ENCODE measurements around the gene TCERG1L.
"Not testable (repeated sequence)": the region's sequence is repeated elsewhere in the genome, so short reads cannot be mapped to it uniquely, and the experiment has no call there.

TCERG1L gene, protein sequence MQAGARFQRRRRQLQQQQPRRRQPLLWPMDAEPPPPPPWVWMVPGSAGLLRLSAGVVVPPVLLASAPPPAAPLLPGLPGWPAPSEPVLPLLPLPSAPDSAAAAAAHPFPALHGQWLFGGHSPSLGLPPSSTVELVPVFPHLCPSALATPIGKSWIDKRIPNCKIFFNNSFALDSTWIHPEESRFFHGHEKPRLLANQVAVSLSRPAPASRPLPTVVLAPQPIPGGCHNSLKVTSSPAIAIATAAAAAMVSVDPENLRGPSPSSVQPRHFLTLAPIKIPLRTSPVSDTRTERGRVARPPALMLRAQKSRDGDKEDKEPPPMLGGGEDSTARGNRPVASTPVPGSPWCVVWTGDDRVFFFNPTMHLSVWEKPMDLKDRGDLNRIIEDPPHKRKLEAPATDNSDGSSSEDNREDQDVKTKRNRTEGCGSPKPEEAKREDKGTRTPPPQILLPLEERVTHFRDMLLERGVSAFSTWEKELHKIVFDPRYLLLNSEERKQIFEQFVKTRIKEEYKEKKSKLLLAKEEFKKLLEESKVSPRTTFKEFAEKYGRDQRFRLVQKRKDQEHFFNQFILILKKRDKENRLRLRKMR

DNA sequence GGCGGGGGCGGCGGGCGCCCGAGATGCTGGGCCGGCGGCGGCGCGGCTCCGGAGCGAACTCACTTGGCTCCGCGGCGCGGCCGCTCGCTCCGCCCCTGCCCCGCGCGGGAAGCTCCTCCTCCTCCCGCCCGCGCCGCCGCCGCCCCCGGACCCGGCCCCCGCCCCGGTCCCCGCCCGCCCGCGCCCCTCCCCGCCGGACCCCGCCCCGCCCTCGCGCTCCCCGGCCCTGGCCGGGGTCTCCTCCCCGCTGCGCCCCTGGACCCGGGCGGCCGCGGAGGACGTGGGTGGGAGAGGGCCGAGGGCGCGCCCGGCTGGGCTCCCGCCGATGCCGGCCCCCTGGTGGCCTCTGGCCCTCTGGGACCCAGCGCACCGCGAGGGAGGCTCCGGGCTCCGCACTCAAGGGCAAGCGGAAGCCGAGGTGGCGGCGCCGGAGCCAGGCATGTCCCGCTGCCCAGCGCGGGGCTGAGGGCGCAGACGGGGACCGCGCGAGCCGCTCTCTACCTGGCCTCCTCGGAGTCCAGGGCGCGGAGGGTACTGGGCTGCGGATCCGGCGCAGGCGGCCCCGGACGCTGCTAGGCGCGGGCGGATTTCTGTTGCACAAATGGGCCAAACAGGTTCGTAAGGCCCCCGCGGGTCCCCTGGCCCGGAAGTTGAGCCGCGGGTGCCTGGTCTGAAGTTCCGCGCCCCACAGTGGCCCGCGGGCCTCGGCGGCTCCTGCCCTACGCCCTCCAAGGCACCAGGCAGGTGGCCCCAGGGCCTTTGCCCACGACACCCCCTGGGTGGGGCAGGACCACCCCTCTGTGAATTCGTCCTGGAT lies at the start of gene TCERG1L:
TCERG1L (minus strand) TSS at position 61 of the 817 bp plus-strand sequence. CDS start 86 bp downstream, outside the sequence.
- DNase-seq: no peak

DNA sequence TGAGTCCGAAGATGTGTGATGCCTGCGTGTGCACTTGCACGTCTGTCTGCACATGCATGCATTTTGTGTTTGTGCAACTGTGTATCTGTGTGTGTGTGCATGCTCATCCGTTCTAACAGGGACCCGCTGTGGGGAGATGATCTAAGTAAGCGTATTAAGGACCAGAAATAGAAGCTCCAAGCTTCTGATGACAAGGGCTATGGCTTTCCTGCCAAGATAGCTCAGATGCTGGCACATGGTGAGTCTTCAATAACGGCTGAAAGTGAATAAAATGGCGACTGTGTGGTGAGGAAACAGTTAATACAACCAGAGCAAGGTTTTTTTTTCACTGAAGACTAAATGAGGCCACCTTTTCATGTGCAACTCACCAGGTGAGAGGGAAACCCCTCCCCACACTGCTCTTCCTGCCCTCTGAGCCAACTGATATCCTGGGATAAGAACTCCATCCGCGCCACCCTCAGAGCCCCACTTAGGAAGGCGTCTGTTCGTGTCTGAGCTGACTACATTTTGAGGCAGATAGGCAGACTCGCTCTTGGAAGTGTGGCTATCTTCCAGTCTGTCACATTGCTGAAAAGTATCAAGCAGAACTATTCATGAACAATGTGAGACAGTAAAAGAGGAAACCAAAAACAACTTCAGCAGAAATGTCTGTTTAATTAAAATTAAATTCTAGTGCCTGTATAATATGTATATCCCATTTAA lies 47.4 kb upstream of the TCERG1L start:
- DNase-seq: no peak

DNA sequence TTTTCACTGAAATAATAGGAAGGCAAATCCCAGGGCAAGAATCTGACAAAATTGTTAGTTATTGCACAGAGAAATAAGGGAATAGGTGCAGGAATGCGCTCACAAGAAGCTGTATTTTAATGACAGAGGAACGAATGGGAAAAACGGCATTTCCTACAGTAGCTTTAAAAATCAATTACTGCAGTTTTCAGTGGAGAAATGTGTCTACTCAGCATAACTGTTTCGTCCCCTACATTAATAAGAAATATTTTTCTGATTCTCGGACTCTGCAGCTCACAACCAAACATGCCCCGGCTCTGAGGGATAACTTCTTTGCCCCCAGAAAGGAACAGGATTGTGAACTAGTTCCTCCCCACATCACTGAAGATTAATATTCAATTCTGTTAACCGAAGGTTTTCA lies 44.9 kb upstream of the TCERG1L start:
- DNase-seq: no peak

DNA sequence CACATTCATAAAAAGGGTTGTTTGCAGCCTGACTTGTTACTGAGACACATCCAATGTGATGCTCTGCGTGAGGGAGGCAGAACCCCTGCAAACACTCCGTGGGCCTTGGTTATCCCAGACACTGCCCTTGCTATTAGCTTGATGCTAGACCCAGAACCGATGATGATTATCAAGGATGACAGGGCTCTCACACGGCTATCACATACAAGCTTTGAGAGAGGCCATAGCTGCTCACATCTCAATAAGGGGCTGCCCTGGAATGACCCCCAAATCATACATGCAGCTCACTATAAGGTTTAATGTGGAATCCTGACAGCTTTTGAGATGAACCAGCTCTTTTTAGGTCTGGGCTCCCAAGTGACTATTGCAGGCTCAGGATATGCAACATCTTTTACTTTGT lies 44.4 kb upstream of the TCERG1L start:
- no peak for DNase-seq

DNA sequence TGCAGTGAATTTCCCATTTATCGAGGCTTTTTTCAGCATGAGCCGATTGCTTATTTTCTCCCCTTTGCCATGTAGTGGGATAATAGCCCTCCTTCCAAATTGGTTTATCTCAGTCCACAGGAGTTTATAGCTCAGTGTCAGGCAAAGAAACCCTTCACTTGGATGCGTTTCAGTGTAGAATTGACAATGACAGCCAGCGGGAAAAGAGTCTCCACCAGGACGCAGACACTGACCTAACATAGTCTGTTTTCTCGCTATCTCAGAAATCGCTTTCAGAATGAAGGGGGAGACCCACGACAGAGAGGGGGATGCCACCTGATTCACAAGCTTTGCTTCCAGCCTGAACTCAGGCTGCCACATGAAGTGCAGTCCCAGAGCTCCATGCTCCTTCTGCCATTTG lies 43.5 kb upstream of the TCERG1L start:
- DNase-seq: no peak

DNA sequence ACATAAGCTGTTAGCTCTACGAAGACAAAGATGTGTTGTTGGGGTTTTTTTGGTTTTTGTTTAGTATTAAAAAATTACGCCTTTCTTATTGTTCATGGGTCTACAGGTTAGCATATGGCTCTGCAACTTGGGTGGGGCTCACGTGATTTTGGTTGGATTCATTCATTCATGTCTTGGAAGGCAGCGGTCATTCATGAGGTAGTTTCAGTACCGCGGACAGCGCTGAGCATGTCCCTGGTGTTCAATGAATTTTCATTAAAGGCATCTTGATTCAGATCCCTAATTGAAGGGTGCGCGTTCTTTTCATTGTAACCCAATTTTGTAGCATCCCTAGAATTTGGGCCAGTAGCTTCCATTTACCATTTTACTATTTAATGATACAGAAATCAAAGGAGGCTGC lies 42.9 kb upstream of the TCERG1L start:
- DNase-seq: no peak

DNA sequence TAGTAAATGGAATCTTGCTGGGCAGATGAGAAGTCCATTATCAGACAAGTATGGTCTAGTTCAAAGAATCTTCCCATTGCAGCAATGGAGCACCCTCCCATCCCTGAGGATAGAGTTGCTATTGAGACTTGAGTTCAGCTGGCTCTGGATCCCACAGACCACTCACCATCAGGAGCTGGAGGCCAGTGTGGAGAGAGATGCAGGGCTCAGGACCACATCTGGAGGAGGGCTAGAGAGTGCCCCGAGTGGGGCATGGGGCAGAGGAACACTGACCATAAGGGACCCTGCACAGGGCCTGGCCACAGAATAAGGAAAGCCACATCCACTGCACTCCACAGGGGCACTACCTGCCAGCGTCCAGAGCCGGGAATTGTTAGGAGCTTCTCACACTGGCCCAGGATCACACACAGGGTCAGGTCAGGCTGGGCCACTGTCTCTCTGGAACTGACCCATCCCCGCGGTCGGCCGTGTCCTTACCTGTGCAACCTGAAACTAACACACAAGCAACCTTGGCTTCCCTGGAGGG lies 41.3 kb upstream of the TCERG1L start:
- DNase-seq: no peak

DNA sequence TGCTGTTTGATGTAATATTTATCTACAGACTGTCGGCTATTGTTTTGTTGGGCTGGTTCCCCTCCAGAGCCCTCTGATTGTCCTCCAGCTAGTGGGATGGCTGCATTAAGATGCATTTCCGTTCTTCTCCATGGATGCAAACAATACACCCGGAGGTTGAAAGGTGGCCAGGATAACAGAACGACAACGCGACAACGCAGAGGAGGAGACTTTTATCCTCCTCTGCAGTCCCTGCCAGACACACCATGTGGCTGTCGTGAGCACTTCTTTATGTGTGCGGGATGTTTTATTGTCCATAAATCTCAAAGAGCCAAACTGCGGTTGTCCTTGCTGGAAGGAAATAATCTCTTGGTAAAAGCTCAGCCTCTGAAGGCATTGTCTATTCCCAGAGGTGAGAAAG lies 39.1 kb upstream of the TCERG1L start:
- no peak for DNase-seq

DNA sequence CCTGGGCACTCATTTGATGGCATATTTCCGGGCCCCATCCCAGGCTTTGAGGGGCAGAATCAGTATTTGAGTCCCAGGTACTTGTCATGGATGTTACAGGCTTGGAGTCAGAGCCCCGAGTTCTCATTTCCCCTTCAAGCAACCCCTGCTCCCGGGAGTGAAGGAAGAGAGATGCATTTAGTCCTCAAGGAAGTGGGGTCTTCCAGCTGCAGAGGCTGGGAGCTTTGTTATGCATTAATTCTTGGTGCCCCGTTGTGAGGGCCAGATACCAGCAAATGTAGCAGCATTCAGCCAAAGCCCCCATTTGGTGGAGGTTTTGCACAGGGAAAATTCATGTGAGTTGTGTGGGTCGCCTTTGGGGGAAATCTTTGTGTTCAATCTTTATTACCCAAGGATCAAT lies 38.7 kb upstream of the TCERG1L start:
- no peak for DNase-seq

DNA sequence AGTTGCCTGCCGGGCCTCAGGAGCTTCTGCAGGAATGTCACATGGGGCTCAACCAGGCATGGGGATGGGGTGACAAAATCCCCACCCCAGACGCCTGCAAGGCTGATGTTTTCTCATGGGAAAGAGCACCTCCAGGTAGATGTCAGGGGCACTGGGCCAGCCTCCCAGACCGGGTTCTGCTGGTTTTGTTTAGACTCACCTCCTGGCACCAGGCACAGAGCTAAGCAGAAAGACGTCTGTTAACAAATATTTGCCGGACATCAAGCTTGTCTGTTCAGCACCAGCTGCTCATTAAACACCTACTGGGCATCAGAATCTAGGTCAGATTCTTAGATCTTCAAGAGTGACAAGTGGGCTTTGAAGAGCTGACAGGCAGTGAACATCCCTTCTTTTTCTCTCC lies 34.9 kb upstream of the TCERG1L start:
- no peak for DNase-seq

DNA sequence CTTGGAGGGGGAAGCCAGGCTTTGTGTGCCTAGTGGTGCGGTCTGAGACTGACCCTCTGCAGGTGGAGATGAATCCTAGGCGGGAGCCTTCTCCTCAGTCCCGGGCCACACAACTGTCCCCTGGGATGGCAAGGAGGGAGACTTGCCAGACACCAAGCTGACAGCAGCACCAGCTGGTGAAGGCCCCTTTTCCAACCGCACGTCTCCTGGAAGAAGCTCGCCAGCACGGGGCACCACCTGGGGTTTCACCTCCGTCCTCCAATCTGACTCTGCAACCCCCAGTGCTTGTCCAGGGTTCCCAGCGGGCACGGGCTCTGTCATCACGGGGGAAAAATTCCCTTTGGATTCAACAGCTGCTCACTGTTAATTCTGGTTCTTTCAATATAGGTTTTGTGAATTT lies 34.2 kb upstream of the TCERG1L start:
- no peak for DNase-seq

DNA sequence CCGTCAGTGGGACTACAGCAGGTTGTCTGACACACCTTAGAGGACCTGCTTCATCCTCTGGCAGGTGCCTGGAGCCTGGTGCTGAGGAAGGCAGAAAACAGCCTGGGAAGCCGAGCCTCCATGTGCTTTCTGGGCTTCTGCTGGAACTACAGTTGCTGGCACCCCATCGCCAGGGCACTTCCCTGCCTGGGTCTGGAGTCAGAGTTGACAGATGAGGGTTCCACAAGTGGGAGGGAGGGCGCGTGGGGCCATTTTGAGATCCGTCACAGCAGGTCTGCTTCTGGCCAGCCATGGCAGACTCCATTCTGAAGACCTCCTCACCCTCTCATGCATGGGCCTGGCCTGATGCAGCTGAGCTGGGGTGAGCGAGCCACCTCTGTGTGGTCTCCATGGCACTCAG lies 33.2 kb upstream of the TCERG1L start:
- no peak for DNase-seq

DNA sequence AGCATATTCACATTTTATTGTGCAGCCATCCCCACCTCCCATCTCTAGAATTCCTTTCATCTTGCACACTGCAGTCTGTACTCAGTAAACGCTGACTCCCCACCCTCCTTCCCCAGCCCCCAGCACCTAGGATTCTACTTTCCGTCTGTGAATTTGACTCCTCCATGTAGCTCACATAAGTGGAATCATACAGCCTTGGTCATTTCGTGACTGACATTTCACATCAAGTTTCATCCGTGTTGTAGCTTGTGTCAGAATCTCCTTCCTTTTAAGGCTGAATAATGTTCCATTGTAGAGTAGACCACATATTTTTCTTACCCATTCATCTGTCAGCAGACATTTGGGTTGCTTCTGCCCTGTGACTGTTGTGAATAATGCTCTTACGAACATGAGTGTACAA lies 26.2 kb upstream of the TCERG1L start:
- no peak for DNase-seq

DNA sequence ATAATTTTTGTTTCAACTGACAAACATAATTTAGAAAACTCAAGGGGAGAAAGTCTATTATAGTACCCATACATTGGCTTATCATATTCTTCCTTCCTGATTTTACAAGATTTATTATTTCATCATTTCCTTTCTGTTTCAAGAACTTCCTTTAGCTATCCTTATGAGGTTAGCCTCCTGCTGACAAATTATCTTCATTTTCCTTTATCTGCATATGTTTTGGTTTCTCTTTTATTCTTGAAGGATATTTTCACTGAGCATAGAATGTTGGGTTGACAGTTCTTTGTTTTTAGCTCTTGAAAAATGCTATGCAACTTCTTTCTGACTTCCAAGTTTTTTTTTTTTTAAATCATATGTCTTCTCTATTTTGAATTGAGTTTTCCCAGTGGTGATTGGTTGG lies 21.3 kb upstream of the TCERG1L start:
- DNase-seq: no peak

DNA sequence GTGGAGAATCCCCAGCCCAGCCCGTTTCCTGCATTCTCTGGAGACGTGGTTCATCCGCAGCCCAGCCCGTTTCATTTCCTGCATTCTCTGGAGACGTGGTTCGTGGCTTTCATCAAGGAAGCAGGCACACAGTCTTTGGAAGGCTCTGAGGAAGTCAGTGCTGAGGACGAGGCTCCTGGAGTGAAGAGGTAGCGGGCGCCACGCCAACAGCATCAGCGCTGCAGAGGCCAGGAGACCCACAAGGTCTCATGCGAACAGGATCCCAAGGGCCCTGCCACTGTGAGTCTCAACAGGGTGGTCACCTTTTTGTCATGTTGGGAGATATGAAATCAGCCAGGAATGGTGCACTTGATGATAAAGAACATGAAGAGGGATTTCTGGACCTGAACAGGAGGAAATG lies 12.4 kb upstream of the TCERG1L start:
- DNase-seq: no peak

DNA sequence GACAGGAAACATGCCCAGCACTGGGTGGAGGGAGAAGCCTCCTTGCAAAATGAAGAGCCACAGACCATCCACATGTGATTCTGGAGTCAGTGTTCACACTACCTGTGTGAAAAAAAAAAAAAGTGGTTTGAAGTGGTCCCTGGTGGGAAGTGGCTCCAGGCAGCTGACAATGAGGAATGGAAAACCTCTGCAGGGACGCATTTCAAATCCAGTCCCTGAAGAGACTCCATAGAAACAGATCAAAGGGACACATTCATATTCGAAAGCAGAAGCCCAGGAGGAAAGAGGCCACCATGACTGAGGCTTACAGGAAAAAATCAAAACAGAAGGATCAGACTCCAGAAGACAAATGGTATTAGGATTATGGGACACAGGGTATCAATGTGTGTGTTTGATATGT lies 11.5 kb upstream of the TCERG1L start:
- no peak for DNase-seq

DNA sequence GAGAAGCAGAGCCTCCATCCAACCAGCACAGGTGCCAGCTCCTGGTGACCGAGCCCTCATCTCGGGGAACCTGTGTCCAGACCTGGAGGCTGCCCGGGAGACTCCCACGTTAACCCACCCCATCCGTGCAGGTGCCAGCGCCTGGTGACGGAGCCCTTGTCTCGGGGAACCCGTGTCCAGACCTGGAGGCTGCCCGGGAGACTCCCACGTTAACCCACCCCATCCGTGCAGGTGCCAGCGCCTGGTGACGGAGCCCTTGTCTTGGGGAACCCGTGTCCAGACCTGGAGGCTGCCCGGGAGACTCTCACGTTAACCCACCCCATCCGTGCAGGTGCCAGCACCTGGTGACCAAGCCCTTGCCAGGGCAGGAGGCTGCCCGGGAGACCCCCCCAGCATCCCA lies 11.1 kb upstream of the TCERG1L start:
- DNase-seq: not testable (repeated sequence)

DNA sequence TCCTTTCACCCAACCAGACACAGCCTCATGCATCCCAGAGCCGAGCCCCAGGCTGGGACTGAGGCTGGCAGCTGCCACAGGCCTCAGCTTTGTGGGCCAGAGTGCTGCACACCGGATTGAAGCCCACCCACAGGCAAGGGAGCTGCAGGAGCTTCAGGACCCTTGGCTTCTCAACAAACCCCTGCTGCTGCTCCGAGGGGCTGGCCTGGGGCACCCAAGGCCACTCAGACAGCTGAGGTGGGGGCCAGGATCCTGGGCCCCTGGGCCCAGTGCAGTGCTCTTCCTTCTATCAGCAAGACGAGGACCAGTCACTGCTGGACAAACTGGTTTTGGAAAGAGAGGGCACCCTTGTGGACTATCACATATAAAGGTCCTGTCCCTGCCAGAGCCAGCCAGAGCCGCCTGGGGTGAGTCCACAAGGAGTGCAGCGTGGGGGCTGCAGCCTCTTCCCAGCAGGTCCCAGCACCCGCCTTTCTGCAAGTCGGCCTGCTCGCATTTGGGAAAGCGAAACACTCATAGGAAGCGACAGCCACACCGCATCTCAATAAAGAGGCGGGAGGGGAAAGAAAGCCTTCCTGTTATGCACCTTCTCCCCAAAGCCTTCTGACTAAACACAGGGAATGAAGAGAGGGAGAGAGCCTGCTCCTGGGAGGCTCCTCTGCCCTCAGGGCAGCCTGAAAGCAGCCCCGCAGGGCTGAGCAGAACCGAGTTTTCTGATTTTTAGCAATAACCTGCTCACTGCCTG lies 9.5 kb upstream of the TCERG1L start:
- DNase-seq: no peak

DNA sequence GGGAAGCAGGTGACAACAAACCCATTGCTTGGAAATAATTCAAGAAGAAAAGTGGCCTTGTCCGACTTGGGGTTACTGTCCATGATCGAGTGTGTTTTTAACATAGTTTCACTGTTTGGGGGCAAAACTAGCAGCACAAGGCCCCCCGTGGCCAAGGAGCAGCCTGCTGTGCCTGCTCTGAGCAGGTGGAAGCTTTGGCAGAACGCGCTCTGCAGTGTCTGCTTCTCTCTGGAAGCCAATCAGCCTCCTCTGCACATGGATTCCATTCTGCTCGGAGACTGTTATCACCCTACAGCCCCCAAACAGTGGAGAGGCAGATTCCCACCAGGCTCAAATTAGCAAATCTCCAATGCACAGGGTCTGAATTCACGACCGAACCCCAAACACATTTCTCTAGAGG lies 7.3 kb upstream of the TCERG1L start:
- no peak for DNase-seq

DNA sequence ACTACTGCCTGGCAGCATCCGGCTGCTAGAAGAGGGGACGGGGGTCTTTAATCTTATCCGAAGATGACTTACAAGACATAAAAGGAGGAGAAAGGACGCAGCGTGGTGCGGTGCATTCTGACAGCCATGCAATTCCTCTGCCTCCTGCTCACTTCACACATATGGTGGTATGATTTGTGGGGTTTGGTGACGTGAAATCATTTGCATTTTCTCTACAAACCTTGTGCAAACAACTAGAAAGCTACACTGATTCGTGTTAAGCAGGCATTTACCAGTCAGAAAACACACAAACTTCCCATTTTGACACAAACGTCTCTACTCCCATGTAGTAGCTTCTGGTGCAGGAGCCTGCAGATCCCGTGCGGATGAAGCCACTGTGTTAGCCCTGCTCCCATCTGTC lies 6.8 kb upstream of the TCERG1L start:
- no peak for DNase-seq

DNA sequence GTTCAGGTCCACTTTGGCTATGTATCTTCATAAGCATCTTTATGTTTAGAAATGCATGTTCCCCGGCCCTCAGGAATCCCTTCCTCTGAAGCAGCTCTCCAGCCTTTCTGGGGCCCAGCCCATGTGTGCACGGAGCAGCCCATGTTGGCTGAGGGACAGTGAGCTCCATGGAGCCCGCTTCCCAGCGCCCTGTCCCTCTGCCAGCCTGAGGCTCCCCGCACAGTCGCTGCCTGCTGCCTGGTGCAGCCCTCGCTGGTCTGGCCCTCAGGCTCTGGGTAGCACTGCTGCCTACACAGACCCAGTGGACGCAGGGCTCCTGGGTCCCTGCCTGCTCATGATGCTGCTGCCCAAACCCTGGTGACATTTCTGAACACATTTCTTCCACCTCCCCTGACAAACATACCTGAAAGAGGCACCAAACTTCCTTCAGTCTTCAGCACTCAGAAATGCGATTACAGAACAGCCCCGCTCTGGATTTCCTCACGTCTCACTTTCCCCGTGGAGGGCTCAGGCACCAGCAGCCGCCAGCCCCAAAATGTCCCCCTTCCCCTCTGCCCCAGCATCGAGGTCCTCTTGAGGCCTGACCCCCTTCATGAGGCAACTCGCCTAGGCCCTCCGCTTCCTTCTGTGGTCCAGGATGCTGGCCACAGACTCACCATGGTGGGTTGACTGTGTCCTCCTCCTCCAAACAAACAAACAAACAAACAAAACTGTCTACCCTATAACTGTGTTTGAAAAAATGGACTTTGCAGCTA lies 5.0 kb upstream of the TCERG1L start:
- DNase-seq: no peak

DNA sequence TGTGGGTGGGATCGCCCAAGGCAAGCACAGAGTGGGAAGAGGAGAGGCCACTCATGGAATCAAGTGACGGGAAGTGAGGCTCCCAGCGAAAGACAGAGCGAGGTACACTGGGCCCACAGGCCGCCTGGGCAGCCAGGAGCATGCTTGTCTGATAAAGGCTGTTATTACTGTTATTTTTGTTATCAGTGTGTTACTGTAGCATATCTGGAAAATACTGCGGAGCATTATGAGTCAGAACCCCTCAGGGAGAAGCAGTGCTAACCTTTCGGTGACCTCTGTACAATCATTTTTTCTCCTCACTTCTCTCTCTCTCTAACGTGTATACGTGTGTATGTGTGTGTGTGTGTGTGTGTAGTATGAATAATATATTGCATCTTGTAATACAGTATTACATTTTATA lies 3.8 kb upstream of the TCERG1L start:
- DNase-seq: no peak
